ENCODE data around the gene CTNNAL1. TPM values are rescaled to one million over a fixed set of nuclear protein-coding genes. Genes with fewer than 3 reads are reported as not detected.

CTNNAL1 gene
- total and polyA plus RNA-seq, 2 donors (not counting 3 experiments of a cell fraction or from before 2014, with no cell fraction given), result 29.5 to 76.2 TPM

DNA sequence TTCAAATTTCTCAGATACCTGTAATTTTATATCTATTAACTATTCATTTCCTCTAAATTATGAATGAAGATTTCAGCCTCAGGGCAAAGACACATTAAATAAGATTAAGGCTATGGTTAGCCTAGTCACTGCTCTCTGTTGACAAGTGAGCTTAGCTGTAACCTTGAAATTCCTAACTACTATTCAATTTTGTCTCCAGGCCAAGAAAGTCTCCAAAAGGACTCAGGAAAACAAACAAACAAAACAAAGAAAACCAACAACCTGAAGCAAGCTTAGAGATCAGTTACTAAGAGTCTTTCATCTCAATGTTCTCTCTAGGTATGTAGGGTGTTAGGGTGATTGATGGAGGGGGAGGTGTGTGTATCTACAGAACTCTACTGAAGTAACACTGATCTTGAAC is 9.6 kb upstream of the CTNNAL1 start:
- no peak overlapping the region for H3K4me3 ChIP-seq (replicated peaks in 1 of 3; ENCODE audit: insufficient read depth in 1 of 3, low read depth in 1 of 3, low read length in 3 of 3)
- H3K9me1 ChIP-seq (replicated peaks; ENCODE audit: control insufficient read depth, extremely low read depth, insufficient read depth, low read length), result no peaks in the 10 kb centered on the region
- no peak overlapping the region for H3K9ac ChIP-seq (replicated peaks; ENCODE audit: extremely low read depth, insufficient read depth, low read length)
- no peaks in the 10 kb centered on the region for H4K20me1 ChIP-seq (replicated peaks; ENCODE audit: control insufficient read depth, extremely low read depth, insufficient read depth, low read length)
- H3K4me2 ChIP-seq (ENCODE audit: insufficient read depth, low read length), result no peak overlapping the region
- POLR2A ChIA-PET, result no interaction called here
- H3K9me3 ChIP-seq (replicated peaks; ENCODE audit: control insufficient read depth, insufficient read depth, low read length), result no peaks in the 10 kb centered on the region
- H3K4me1 ChIP-seq (ENCODE audit: control insufficient read depth, extremely low read depth, insufficient read depth, low read length), result peaks cover 6% of the 10 kb centered on the region
- no peaks in the 10 kb centered on the region for H3K79me2 ChIP-seq (ENCODE audit: control insufficient read depth, insufficient read depth, low read length)
- dilution Hi-C loops (cut with MboI; ENCODE audit: extremely low pct_ligation_motif_present, low sequenced_read_pairs), result no loop called here
- no peak for DNase-seq (ENCODE audit: low read depth, low spot score)
- TF ChIP-seq JUN (IDR thresholded peaks at IDR 0.05; ENCODE audit: borderline replicate concordance, insufficient read depth, insufficient read length, low read depth) (no peak), POLR2A (IDR thresholded peaks at IDR 0.05; ENCODE audit: low read depth, low read length) (no peak), GATA2 (IDR thresholded peaks at IDR 0.05; ENCODE audit: insufficient read depth, insufficient read length, low read depth, low read length) (no peak), MYC (IDR thresholded peaks at IDR 0.05; ENCODE audit: low read depth, low read length) (no peak), POLR2AphosphoS5 (IDR thresholded peaks at IDR 0.05; ENCODE audit: insufficient read depth, low read depth, low read length) (no peak), EZH2 (IDR thresholded peaks at IDR 0.05; ENCODE audit: borderline replicate concordance, low read depth, low read length, severe bottlenecking) (no peak), FOS (IDR thresholded peaks at IDR 0.05; ENCODE audit: borderline replicate concordance, insufficient read depth, low read length) (no peak)
- TF ChIP-seq, protein P1, sequence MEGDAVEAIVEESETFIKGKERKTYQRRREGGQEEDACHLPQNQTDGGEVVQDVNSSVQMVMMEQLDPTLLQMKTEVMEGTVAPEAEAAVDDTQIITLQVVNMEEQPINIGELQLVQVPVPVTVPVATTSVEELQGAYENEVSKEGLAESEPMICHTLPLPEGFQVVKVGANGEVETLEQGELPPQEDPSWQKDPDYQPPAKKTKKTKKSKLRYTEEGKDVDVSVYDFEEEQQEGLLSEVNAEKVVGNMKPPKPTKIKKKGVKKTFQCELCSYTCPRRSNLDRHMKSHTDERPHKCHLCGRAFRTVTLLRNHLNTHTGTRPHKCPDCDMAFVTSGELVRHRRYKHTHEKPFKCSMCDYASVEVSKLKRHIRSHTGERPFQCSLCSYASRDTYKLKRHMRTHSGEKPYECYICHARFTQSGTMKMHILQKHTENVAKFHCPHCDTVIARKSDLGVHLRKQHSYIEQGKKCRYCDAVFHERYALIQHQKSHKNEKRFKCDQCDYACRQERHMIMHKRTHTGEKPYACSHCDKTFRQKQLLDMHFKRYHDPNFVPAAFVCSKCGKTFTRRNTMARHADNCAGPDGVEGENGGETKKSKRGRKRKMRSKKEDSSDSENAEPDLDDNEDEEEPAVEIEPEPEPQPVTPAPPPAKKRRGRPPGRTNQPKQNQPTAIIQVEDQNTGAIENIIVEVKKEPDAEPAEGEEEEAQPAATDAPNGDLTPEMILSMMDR (IDR thresholded peaks at IDR 0.05; ENCODE audit: extremely low read depth in 1 of 2, insufficient read depth in 1 of 2, low read depth in 1 of 2, low read length in 2 of 2), result no peak
- TF ChIP-seq, protein P2, sequence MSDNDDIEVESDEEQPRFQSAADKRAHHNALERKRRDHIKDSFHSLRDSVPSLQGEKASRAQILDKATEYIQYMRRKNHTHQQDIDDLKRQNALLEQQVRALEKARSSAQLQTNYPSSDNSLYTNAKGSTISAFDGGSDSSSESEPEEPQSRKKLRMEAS (IDR thresholded peaks at IDR 0.05; ENCODE audit: insufficient read depth, insufficient read length), result no peak
- BruUV-seq (replicated peaks), result no TSS peak
- FAIRE-seq, result no peak
- intact Hi-C loops (cut with micrococcal nuclease), result no loop called here
- CTCF ChIA-PET, result interaction anchor here (1.0 to 1.3 kb wide), 3 partner anchors 9 to 69 kb away, joined by 3 to 5 read pairs (median 3); no protein-coding TSS in a partner anchor
- no peak overlapping the region for H3K27ac ChIP-seq (ENCODE audit: insufficient read depth, low read depth, low read length)
- peaks cover 0 to 7% of the 10 kb centered on the region in 2 experiments for H3K36me3 ChIP-seq (ENCODE audit: control insufficient read depth in 2 of 2, extremely low read depth in 1 of 2, insufficient read depth in 2 of 2, low read length in 2 of 2)
- H3K27me3 ChIP-seq (ENCODE audit: control insufficient read depth in 2 of 2, insufficient read depth in 2 of 2, low read length in 2 of 2), result no peaks in the 10 kb centered on the region
- no peak overlapping the region for H2AFZ ChIP-seq (ENCODE audit: low read depth, low read length)
